HG03196 (cell line): ENCODE data around the gene IFITM2.

ENCODE experiments used
- ATAC-seq: cut with Tn5 transposase; IDR thresholded peaks from one replicate; pipeline ENCODE4 v1.9.1; 2021; ENCODE audit not compliant: unreplicated experiment

The IFITM2 gene

GRCh38 chr11:292211-293121, 15.2 kb upstream of the IFITM2 start:
- no peak for ATAC-seq

GRCh38 chr11:293271-293851, 14.3 kb upstream of the IFITM2 start:
- ATAC-seq, result no peak

DNA sequence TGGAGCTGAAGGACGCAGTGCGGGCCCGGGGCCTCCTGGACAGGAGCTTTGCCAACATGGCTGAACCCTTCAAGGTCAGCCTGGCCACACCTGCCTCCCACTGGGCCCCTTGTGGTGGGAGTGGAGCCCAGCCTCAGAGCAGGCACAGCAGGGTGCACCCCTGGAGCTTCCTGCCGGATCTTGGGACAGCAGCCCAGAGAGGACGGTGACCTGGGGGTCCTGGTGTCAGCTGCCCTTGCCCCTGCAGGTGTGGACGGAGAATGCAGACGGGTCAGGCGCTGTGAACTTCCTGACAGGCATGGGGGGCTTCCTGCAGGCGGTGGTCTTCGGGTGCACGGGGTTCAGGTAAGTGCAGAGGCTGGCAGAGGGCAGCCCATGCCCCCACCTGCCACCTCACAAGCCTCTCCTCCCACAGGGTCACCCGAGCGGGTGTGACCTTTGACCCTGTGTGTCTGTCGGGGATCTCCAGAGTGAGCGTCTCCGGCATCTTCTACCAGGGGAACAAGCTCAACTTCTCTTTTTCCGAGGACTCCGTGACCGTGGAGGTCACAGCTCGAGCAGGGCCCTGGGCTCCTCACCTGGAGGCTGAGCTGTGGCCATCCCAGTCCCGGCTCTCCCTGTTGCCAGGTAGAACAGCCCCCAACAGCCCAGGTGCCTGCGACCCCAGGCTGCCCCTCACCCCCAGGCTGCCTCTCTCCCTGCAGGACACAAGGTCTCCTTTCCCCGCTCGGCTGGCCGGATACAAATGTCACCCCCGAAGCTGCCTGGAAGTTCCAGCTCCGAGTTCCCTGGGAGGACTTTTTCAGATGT, 13.6 kb upstream of the IFITM2 start:
- no peak for ATAC-seq

DNA sequence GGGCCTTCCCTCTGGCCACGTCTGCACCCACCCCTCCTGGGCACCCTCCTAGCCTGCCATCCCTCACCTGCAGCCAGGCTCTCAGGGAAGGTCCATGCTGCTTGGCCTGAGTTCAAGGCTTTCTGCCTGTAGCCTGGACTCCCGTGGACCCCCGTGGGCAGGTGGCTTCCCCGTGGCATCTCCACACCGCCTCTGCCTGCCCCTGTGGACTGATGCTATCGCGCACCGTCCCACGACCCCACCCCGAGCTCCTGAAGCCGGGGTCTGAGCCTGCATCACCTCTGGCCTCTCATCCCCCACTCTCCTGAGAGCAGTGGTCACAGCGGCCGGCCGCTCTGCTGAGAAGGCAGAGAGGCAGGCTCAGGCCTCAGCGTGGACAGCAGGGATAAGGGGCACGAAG, 12.8 kb upstream of the IFITM2 start:
- ATAC-seq, result no peak

GRCh38 chr11:295351-296170, 12.1 kb upstream of the IFITM2 start:
- ATAC-seq, result no peak

DNA sequence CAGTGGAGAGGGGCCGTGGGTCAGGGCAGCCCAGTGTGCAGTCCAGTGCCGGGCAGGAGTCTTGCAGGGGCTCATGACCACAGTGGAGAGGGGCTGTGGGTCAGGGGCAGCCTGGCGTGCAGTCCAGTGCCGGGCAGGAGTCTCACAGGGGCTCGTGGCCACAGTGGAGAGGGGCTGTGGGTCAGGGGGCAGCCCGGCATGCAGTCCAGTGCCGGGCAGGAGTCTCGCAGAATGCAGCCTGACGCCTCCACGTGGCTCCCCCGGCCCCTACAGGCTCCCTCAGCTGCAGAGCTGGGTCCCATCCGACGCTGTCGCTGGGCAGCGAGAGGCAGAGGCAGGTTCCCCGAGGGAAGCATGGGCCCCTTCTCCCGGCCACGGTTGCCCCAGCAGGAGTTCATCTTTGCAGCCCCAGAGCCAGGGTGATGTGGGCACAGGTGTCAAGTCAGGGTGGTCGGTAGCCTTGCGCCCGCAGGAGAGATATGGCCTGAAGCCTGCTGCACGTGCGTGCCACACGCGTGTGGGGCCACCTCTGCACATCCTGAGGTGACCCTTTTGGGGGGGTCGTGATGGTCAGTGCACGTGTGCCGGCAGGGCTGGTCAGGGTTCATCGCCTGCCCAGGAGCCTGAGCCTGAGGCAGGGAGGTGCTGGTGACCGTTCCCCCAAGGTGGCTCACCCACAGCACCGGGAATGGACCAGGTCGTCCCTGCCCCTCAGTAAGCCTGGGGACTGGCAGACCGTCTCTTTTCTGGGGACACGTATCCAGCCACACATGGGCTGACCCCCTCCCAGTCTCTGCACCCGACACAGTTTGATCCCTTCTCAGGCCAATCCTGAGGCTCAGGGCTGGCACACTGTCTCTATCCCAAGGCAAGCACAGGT, 11.2 kb upstream of the IFITM2 start:
- no peak for ATAC-seq

DNA sequence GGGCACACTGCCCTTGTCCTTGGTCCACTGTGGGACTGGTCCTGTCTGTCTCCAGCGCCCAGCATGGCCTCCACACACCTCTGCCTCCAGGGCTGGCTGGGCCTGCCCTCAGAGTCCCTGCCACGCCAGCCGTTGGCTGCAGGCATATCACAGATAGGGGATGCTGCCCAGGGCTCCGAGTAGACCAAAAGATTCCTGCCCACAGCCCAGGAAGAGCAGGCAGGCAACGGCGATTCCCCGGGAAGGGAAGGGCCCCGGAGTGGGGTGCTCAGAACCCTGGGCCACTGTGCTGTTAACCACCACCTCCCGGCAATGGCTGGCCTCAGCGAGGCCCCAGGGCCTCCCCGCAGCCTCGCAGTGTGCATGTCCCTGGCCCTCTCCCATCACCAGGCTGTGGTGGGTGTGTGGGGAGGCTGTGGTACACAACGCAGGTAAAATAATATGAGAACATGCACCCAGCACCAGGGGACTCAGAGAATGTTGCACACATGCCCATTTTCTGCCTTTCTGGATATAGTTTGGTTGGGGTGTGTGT, 10.5 kb upstream of the IFITM2 start:
- ATAC-seq, result no peak

- no peak for ATAC-seq
These were observed 9.8 kb upstream of the IFITM2 start for GRCh38 chr11:297586-298405.

DNA sequence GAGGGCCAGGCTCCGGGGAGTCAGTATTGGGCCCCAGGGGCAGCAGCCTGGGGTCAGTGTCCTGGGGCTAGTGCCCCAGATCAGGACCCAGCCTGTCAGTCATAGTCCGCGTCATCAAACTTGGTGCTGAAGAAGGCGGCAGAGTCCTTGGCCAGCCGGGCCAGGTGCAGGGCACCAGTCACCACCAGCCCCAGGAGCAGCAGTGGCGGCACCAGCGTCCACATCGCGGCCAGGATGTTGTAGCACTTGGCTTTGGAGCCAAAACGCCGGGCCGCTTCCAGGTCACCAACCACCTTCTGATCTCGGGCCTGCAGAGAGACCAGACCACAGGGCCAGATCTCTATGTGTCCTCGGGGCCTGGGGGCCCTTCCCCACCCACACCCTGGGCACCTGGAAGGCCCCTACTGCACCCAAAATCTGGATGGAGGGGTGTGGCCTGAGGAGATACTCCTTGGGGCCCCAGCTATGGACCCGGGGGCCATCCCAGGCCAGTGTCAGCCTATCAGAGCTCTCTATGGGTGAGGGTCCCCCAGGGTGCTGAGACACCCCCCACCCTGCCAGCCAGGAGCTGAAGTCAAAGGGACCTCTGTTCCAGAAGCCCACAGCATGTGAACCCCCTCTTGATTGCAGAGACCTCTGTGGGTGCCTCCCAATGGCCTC, 9.1 kb upstream of the IFITM2 start:
- ATAC-seq, result no peak

GRCh38 chr11:299081-299891, 8.3 kb upstream of the IFITM2 start, which contains the start of gene IFITM5:
Gene IFITM5 (minus strand): TSS chr11:299526. CDS start chr11:299490, 36 bp downstream.
- no peak for ATAC-seq

DNA sequence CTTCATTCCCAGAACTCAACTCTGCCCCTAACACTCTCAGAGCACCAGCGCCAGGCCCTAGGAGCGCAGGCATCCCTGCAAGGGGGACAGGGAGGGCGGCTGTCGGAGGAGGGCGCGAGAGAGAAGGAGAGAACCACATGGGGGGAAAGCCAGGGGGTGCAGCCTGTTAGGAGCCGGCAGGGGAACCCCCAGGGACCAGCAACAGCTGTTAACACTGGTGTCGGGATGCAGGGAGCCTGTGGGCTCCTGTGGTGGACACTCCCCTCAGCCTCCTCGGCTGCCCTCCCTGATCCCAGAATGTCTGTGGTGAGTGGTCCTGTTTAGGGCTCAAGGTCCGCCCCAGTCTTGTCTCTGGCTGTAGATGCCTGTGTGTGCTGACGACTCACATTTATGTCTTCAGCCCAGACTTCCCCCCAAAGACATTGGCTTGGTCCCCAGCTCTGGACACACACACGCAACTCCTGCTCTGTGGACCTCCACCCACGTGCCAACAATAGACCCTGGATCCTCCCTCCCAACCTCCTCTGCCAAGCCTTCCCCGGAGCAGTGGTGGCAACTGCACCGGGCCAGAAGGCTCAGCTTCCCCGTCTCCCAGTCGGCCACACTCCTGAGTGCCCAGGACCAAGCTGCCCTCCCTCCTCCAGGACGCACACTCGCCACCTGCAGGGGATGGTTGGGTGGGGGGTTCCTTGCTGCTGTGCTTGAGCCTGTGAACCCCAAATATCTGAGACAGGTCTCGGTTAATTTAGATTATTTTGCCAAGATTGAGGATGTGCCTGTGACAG, 7.5 kb upstream of the IFITM2 start:
- no peak for ATAC-seq

GRCh38 chr11:303363-303762, 4.3 kb upstream of the IFITM2 start:
- no peak for ATAC-seq

DNA sequence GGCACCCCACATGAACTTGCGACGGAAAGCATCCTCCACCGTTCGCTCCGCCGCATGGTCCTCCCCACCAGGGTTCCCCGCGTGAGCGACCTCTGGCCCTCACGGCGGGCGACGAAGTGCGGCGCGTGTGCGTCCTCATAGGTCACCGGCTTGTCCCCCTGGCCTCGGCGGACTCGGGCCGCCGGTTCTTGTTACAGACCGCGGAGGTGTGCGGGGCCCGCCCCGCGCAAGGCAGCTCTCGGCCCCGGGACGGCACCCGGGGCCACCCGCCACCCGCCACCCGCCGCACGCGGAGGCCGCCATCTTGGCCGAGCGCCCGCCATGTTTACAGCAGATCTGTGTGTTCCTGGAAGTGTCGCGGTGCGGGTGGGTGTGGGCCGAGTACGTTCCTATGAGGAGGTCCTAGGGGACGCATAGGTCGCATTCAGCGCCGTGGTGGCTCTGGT, 3.5 kb upstream of the IFITM2 start:
- no peak for ATAC-seq

DNA sequence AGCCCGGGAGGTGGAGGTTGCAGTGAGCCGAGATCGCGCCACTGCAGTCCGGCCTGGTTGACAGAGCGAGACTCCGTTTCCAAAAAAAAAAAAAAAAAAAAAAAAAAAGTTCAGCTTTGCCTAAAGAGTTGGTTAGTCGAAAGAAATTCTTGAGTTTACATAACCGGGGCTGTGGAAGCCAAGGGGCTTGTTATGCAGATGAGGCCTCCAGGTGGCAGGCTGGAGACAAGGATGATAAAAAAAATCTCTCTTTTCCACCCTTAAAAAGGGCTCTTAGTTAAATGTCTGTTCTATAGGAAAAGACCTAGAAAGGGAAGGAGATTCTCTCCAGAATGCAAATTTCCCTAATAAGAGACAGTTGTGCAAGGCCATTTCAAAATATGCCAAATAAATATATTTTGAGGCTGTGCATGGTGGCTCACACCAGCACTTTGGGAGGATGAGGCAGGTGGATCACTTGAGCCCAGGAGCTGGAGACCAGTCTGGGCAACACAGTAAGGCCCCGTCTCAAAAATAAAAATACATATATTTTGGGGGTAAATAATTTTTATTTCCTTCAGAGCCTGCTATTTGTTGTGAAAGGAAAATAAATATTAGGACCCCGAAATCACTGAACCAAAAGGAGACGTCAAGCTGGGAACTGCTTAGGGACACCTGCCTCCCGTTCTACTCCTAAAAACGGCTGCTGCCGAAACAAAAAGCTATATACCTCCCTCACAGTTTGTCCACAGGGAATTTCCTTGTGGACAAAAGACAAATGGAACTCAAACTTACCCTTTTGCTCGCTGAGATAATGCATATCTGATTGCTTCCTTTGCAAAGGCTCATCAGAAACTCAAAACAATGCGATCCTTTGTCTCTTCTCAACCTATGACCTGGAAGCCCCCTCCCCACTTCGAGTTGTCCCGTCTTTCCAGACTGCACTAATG, 2.4 kb upstream of the IFITM2 start:
- ATAC-seq, result no peak

DNA sequence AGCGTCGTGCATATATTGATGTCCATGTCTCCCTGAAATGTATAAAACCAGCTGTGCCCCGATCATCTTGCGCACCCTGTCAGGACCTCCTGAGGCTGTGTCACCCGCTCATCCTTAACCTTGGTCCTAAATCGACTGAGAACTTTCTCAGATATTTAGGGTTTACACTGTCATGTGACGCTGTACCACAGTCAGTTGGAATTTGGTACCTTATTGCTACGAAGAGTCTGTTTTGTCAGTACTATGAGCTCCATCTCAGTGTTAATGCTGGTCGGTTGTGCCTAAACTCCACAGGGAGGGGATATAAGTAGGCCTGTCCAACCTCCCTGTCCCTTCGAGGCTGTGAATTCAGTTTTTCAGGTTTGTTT, 1.8 kb upstream of the IFITM2 start:
- no peak for ATAC-seq
